Activated CD8-positive, alpha-beta T cell treated with anti-CD3 and anti-CD28 coated beads, Interleukin-2, amount 10 ng/mL, durations not matched to agents 7 days and 5 days (primary cell): ENCODE measurements around the gene OR8G5. TPM values are rescaled to one million over a fixed set of nuclear protein-coding genes. Genes with fewer than 3 reads are reported as not detected.
"Not testable (repeated sequence)": the region's sequence is repeated elsewhere in the genome, so short reads cannot be mapped to it uniquely, and the experiment has no call there.

Experiments
- ATAC-seq: fragments of 150-1000 bp; cut with Tn5 transposase; one replicate; pipeline ENCODE4 v1.10.0; 2021; ENCODE audit warnings: moderate library complexity
- CTCF ChIA-PET: fragments of 350-600 bp; sonication (Branson Sonifier 250); formaldehyde crosslinking; loops from one replicate; lab custom pipeline; 2021; ENCODE audit warnings: antibody characterized with exemption; lab: Charles Lee
- POLR2A ChIA-PET: fragments of 350-600 bp; sonication (Branson Sonifier 250); formaldehyde crosslinking; loops from one replicate; lab custom pipeline; 2021; ENCODE audit warnings: antibody characterized with exemption; lab: Charles Lee
- DNase-seq: peaks from one replicate; pipeline ENCODE4 v3.0.0-alpha.2; 2020
- H3K27ac Mint-ChIP-seq: one replicate; pipeline ENCODE4 v1.8.0; 2021; ENCODE audit warnings: mild to moderate bottlenecking, mixed read lengths
- H3K27me3 Mint-ChIP-seq: one replicate; pipeline ENCODE4 v1.8.0; 2021; ENCODE audit warnings: low read depth, mixed read lengths
- H3K36me3 Mint-ChIP-seq: one replicate; pipeline ENCODE4 v1.8.0; 2021; ENCODE audit warnings: low read depth, mixed read lengths
- H3K4me1 Mint-ChIP-seq: one replicate; pipeline ENCODE4 v1.8.0; 2021; ENCODE audit warnings: low read depth, mixed read lengths
- H3K4me3 Mint-ChIP-seq: one replicate; pipeline ENCODE4 v1.8.0; 2021; ENCODE audit warnings: mild to moderate bottlenecking, mixed read lengths
- H3K9me3 Mint-ChIP-seq: one replicate; pipeline ENCODE4 v1.8.0; 2022; ENCODE audit warnings: mixed read lengths; ENCODE audit not compliant: insufficient read depth
- total RNA-seq, 2 experiments: library from RNA; stranded (reverse); gene quantifications; one replicate each; pipeline ENCODE4 v1.2.3, GENCODE V29; 2021

The OR8G5 gene
- total RNA-seq, 2 experiments from 2014 or later, result not detected

- no peak for ATAC-seq
- Mint-ChIP-seq H3K27me3 (no peaks in the 10 kb centered on the region), H3K4me1 (no peaks in the 10 kb centered on the region), H3K4me3 (no peak within 1 kb of the TSS), H3K9me3 (no peaks in the 10 kb centered on the region), H3K27ac (no peak within 1 kb of the TSS), H3K36me3 (no peaks in the 10 kb centered on the region)
- CTCF ChIA-PET, result no interaction called here
- POLR2A ChIA-PET, result no interaction called here
- no peak for DNase-seq
Measured at GRCh38 chr11:124240621-124241397, 15.4 kb upstream of the OR8G5 start, which contains the start of gene OR8G1. Gene OR8G1, plus strand, starts transcription at chr11:124241095. Its CDS starts 8,581 bp downstream, at chr11:124249676.

- DNase-seq, H3K4me1 Mint-ChIP-seq, CTCF ChIA-PET, H3K4me3 Mint-ChIP-seq, H3K27me3 Mint-ChIP-seq, H3K36me3 Mint-ChIP-seq, ATAC-seq, POLR2A ChIA-PET, H3K27ac Mint-ChIP-seq, H3K9me3 Mint-ChIP-seq: not testable (repeated sequence)
Measured at GRCh38 chr11:124249869-124250268, 6.3 kb upstream of the OR8G5 start.

- H3K9me3 Mint-ChIP-seq, DNase-seq, POLR2A ChIA-PET, H3K27me3 Mint-ChIP-seq, ATAC-seq, CTCF ChIA-PET, H3K4me3 Mint-ChIP-seq, H3K4me1 Mint-ChIP-seq, H3K27ac Mint-ChIP-seq, H3K36me3 Mint-ChIP-seq: not testable (repeated sequence)
Measured at GRCh38 chr11:124265041-124265440, 8.9 kb downstream of the OR8G5 start.

GRCh38 chr11:124270886-124271285 lies 14.7 kb downstream of the OR8G5 start:
- H3K27me3 Mint-ChIP-seq, H3K9me3 Mint-ChIP-seq, H3K4me3 Mint-ChIP-seq, POLR2A ChIA-PET, ATAC-seq, H3K27ac Mint-ChIP-seq, H3K36me3 Mint-ChIP-seq, DNase-seq, H3K4me1 Mint-ChIP-seq, CTCF ChIA-PET: not testable (repeated sequence)

GRCh38 chr11:124274000-124274399 lies 17.8 kb downstream of the OR8G5 start:
- DNase-seq, result no peak
- H3K27me3 Mint-ChIP-seq, result no peaks in the 10 kb centered on the region

GRCh38 chr11:124276081-124276480 lies 19.9 kb downstream of the OR8G5 start:
- Mint-ChIP-seq H3K27me3 (no peaks in the 10 kb centered on the region), H3K4me3 (no peak overlapping the region), H3K27ac (no peak overlapping the region), H3K9me3 (no peaks in the 10 kb centered on the region), H3K36me3 (no peaks in the 10 kb centered on the region), H3K4me1 (peaks cover 7% of the 10 kb centered on the region)
- ChIA-PET CTCF (no interaction called here), POLR2A (no interaction called here)
- DNase-seq, result no peak
- no peak for ATAC-seq

More at GRCh38 chr11:124274000-124274399, 17.8 kb downstream of the OR8G5 start:
- Mint-ChIP-seq H3K4me3 (no peak overlapping the region), H3K4me1 (peaks cover 7% of the 10 kb centered on the region), H3K9me3 (no peaks in the 10 kb centered on the region), H3K36me3 (no peaks in the 10 kb centered on the region), H3K27ac (no peak overlapping the region)
- ChIA-PET CTCF (no interaction called here), POLR2A (no interaction called here)
- ATAC-seq, result no peak

- DNase-seq, result no peak
- no peaks in the 10 kb centered on the region for H3K27me3 Mint-ChIP-seq
- CTCF ChIA-PET, result no interaction called here
- H3K9me3 Mint-ChIP-seq, result peaks cover 3% of the 10 kb centered on the region
- no peak for ATAC-seq
- H3K4me1 Mint-ChIP-seq, result peaks cover 7% of the 10 kb centered on the region
- no peak overlapping the region for H3K27ac Mint-ChIP-seq
- no peaks in the 10 kb centered on the region for H3K36me3 Mint-ChIP-seq
- H3K4me3 Mint-ChIP-seq, result no peak overlapping the region
- POLR2A ChIA-PET, result interaction anchor here (0.6 kb wide), 1 partner anchor 419 kb away, joined by 3 read pairs; no protein-coding TSS in a partner anchor
Measured at GRCh38 chr11:124277207-124277606, 21.0 kb downstream of the OR8G5 start.

GRCh38 chr11:124277804-124278203 lies 21.6 kb downstream of the OR8G5 start:
- ChIA-PET CTCF (no interaction called here), POLR2A (no interaction called here)
- DNase-seq, result no peak
- no peaks in the 10 kb centered on the region for H3K27me3 Mint-ChIP-seq
- H3K4me3 Mint-ChIP-seq, result no peak overlapping the region
- no peak overlapping the region for H3K27ac Mint-ChIP-seq
- no peak for ATAC-seq
- no peaks in the 10 kb centered on the region for H3K36me3 Mint-ChIP-seq
- H3K9me3 Mint-ChIP-seq, result peaks cover 3% of the 10 kb centered on the region
- H3K4me1 Mint-ChIP-seq, result peaks cover 7% of the 10 kb centered on the region

- Mint-ChIP-seq H3K9me3 (peaks cover 3% of the 10 kb centered on the region), H3K4me1 (peaks cover 7% of the 10 kb centered on the region), H3K27me3 (no peaks in the 10 kb centered on the region), H3K36me3 (no peaks in the 10 kb centered on the region), H3K4me3 (no peak overlapping the region), H3K27ac (no peak overlapping the region)
- POLR2A ChIA-PET, result no interaction called here
- CTCF ChIA-PET, result no interaction called here
- ATAC-seq (no peak), DNase-seq (no peak)
Measured at GRCh38 chr11:124278261-124278660, 22.1 kb downstream of the OR8G5 start.

GRCh38 chr11:124285610-124286344 lies 29.6 kb downstream of the OR8G5 start:
- H3K4me3 Mint-ChIP-seq, result no peak overlapping the region
- POLR2A ChIA-PET, result no interaction called here
- no peak for ATAC-seq

GRCh38 chr11:124294687-124295086 lies 38.5 kb downstream of the OR8G5 start:
- CTCF ChIA-PET, result no interaction called here
- no peak for ATAC-seq

More at GRCh38 chr11:124285610-124286344, 29.6 kb downstream of the OR8G5 start:
- Mint-ChIP-seq H3K27ac (no peak overlapping the region), H3K9me3 (peaks cover 3% of the 10 kb centered on the region), H3K4me1 (no peaks in the 10 kb centered on the region), H3K27me3 (no peaks in the 10 kb centered on the region), H3K36me3 (no peaks in the 10 kb centered on the region)
- CTCF ChIA-PET, result no interaction called here
- DNase-seq, result no peak

GRCh38 chr11:124296016-124296415 lies 39.8 kb downstream of the OR8G5 start:
- no peak overlapping the region for H3K27ac Mint-ChIP-seq
- ATAC-seq (no peak), DNase-seq (no peak)
- H3K4me1 Mint-ChIP-seq, result no peaks in the 10 kb centered on the region
- H3K4me3 Mint-ChIP-seq, result no peak overlapping the region
- POLR2A ChIA-PET, result no interaction called here
- H3K9me3 Mint-ChIP-seq, result no peaks in the 10 kb centered on the region
- H3K27me3 Mint-ChIP-seq, result no peaks in the 10 kb centered on the region
- no peaks in the 10 kb centered on the region for H3K36me3 Mint-ChIP-seq
- CTCF ChIA-PET, result no interaction called here

More at GRCh38 chr11:124294687-124295086, 38.5 kb downstream of the OR8G5 start:
- no peak overlapping the region for H3K4me3 Mint-ChIP-seq
- no peaks in the 10 kb centered on the region for H3K36me3 Mint-ChIP-seq
- POLR2A ChIA-PET, result no interaction called here
- H3K9me3 Mint-ChIP-seq, result no peaks in the 10 kb centered on the region
- no peaks in the 10 kb centered on the region for H3K4me1 Mint-ChIP-seq
- H3K27me3 Mint-ChIP-seq, result no peaks in the 10 kb centered on the region
- no peak for DNase-seq
- no peak overlapping the region for H3K27ac Mint-ChIP-seq
